Mononuclear cell (primary cell): Measurements from ENCODE around the gene GALNT8. TPM values are rescaled to one million over a fixed set of nuclear protein-coding genes. Genes with fewer than 3 reads are reported as not detected.

ENCODE experiments used
- total RNA-seq: library from RNA; depleted of rRNA; stranded (reverse); fragments of >200 nt; gene quantifications from one replicate; pipeline ENCODE4 v1.2.3, GENCODE V29; 2012

GALNT8 gene
- total RNA-seq, 1 donor = 0.42 TPM

Other genes starting within 250 kb of the GALNT8 start
- gene RAD51AP1, start 181.5 kb upstream of the GALNT8 start, total RNA-seq = 1.0 TPM
- 8.8 TPM for gene DYRK4, start 158.2 kb upstream of the GALNT8 start, total RNA-seq
- 1.4 TPM for gene AKAP3, start 71.3 kb upstream of the GALNT8 start, total RNA-seq
- gene NDUFA9, start 71.3 kb upstream of the GALNT8 start, total RNA-seq = 58.1 TPM
- gene KCNA1, start 189.5 kb downstream of the GALNT8 start, total RNA-seq = under 0.01 TPM